ENCODE measurements around the gene HLA-DRA.

DNA sequence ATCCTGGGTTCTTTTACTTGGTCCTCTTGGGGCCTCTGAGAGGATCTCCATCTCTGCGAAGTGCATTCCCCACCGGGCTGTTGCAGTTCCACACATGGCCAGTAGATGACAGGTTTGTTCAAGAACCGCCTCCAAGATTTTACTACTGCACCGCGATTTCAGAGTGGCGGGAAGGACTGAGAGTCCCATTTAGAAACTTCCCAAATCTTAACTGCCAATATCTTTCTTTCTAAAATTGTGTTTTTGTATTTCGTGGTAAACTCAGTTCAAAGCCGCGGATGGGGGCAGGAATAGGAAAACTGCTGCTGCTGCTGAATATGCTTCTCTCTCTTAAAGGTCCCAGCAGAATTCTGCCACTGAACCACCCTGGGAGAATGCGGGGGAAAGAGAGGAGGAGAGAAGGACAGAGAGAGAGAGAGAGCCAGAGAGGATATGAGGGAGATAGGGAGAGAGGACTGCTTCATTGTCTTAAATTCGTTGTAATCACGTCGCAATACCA is 24.1 kb upstream of the HLA-DRA start:
- no peak for TF ChIP-seq POLR2A (IDR thresholded peaks at IDR 0.05; ENCODE audit: low read length)
- TF ChIP-seq GATA1 (IDR thresholded peaks at IDR 0.05; ENCODE audit: low read depth, low read length): no peak

Data from erythroblast (primary cell).